NOMO-1 treated with dmso at 0.1 percent for 144 hours (cell line): ENCODE data around the gene ABCB11.
A peak's percentile ranks its signal among the peaks of the same experiment; 100 is the strongest.

ENCODE experiments used
- DNase-seq: peaks from one replicate; lab custom pipeline; 2025; ENCODE audit not compliant: unreplicated experiment; lab: John Stamatoyannopoulos, UW

Gene ABCB11

GRCh38 chr2:168978461-168978861 is 52.7 kb downstream of the ABCB11 start:
- DNase-seq, result no peak

GRCh38 chr2:168977608-168978007 is 53.5 kb downstream of the ABCB11 start:
- no peak for DNase-seq

- peak; percentile 47 for DNase-seq
Observed at GRCh38 chr2:168976034-168976654, 55.0 kb downstream of the ABCB11 start.

- DNase-seq, result no peak
Observed at GRCh38 chr2:168974428-168974827, 56.7 kb downstream of the ABCB11 start.

- DNase-seq, result no peak
Observed at GRCh38 chr2:168971261-168971660, 59.9 kb downstream of the ABCB11 start.

- no peak for DNase-seq
Observed at GRCh38 chr2:168970711-168971233, 60.4 kb downstream of the ABCB11 start.

GRCh38 chr2:168969865-168970264 is 61.3 kb downstream of the ABCB11 start:
- DNase-seq, result no peak

GRCh38 chr2:168968342-168968741 is 62.8 kb downstream of the ABCB11 start:
- no peak for DNase-seq

GRCh38 chr2:168964251-168964807 is 66.8 kb downstream of the ABCB11 start:
- no peak for DNase-seq

GRCh38 chr2:168962636-168963035 is 68.5 kb downstream of the ABCB11 start:
- DNase-seq, result no peak

GRCh38 chr2:168961450-168962229 is 69.5 kb downstream of the ABCB11 start:
- DNase-seq, result peak; percentile 52

GRCh38 chr2:168956392-168956791 is 74.7 kb downstream of the ABCB11 start:
- DNase-seq, result no peak

GRCh38 chr2:168955321-168955720 is 75.8 kb downstream of the ABCB11 start:
- DNase-seq, result no peak

GRCh38 chr2:168954256-168954655 is 76.9 kb downstream of the ABCB11 start:
- DNase-seq, result no peak

- no peak for DNase-seq
Observed at GRCh38 chr2:168952424-168952823, 78.7 kb downstream of the ABCB11 start.

GRCh38 chr2:168951871-168952270 is 79.3 kb downstream of the ABCB11 start:
- DNase-seq, result no peak

- no peak for DNase-seq
Observed at GRCh38 chr2:168949324-168949723, 81.8 kb downstream of the ABCB11 start.

GRCh38 chr2:168948621-168949212 is 82.4 kb downstream of the ABCB11 start:
- no peak for DNase-seq

- no peak for DNase-seq
Observed at GRCh38 chr2:168945508-168945907, 85.6 kb downstream of the ABCB11 start.

- DNase-seq, result no peak
Observed at GRCh38 chr2:168944065-168944464, 87.1 kb downstream of the ABCB11 start.

GRCh38 chr2:168941297-168941696 is 89.8 kb downstream of the ABCB11 start:
- DNase-seq, result no peak

- no peak for DNase-seq
Observed at GRCh38 chr2:168939918-168940317, 91.2 kb downstream of the ABCB11 start.
